Activated naive CD8-positive, alpha-beta T cell treated with anti-CD3 and anti-CD28 coated beads, Interleukin-2, amount 10 ng/mL, durations not matched to agents 7 days and 5 days (primary cell): Measurements from ENCODE around the gene EXOC4. TPM values are rescaled to one million over a fixed set of nuclear protein-coding genes. Genes with fewer than 3 reads are reported as not detected.
"Not testable (repeated sequence)": the region's sequence is repeated elsewhere in the genome, so short reads cannot be mapped to it uniquely, and the experiment has no call there.

ENCODE experiments used
- ATAC-seq: fragments of 150-1000 bp; cut with Tn5 transposase; one replicate; pipeline ENCODE4 v1.10.0; 2021; ENCODE audit warnings: low read depth, moderate library complexity
- POLR2A ChIA-PET: fragments of 350-600 bp; sonication (Branson Sonifier 250); formaldehyde crosslinking; loops from one replicate; lab custom pipeline; 2021; ENCODE audit warnings: antibody characterized with exemption; lab: Charles Lee
- DNase-seq: peaks from one replicate; pipeline ENCODE4 v3.0.0; 2021
- H3K27ac Mint-ChIP-seq: one replicate; pipeline ENCODE4 v1.8.0; 2022; ENCODE audit warnings: mild to moderate bottlenecking, mixed read lengths
- H3K27me3 Mint-ChIP-seq: one replicate; pipeline ENCODE4 v1.8.0; 2022; ENCODE audit warnings: mild to moderate bottlenecking, moderate library complexity, mixed read lengths
- H3K36me3 Mint-ChIP-seq: one replicate; pipeline ENCODE4 v1.8.0; 2021; ENCODE audit warnings: mild to moderate bottlenecking, mixed read lengths
- H3K4me1 Mint-ChIP-seq: one replicate; pipeline ENCODE4 v1.8.0; 2021; ENCODE audit warnings: mixed read lengths
- H3K4me3 Mint-ChIP-seq: one replicate; pipeline ENCODE4 v1.8.0; 2022; ENCODE audit warnings: mild to moderate bottlenecking, moderate library complexity, mixed read lengths
- H3K9me3 Mint-ChIP-seq: one replicate; pipeline ENCODE4 v1.8.0; 2021; ENCODE audit warnings: mixed read lengths
- total RNA-seq, 2 experiments: library from RNA; stranded (reverse); gene quantifications; one replicate each; pipeline ENCODE4 v1.2.3, GENCODE V29; 2021

EXOC4 gene
- total RNA-seq, 2 experiments from 2014 or later, result 73.1 to 73.7 TPM

GRCh38 chr7:133779538-133779937, 526.7 kb downstream of the EXOC4 start:
- POLR2A ChIA-PET, H3K4me1 Mint-ChIP-seq, H3K9me3 Mint-ChIP-seq, H3K27ac Mint-ChIP-seq, ATAC-seq, H3K27me3 Mint-ChIP-seq, H3K4me3 Mint-ChIP-seq, DNase-seq: not testable (repeated sequence)
- H3K36me3 Mint-ChIP-seq, result peaks cover 12% of the 10 kb centered on the region

- Mint-ChIP-seq H3K4me3 (no peak overlapping the region), H3K27me3 (no peaks in the 10 kb centered on the region), H3K27ac (no peak overlapping the region), H3K9me3 (peaks cover 1% of the 10 kb centered on the region), H3K36me3 (peaks cover 12% of the 10 kb centered on the region), H3K4me1 (no peaks in the 10 kb centered on the region)
- DNase-seq, result no peak
- ATAC-seq, result no peak
- POLR2A ChIA-PET, result no interaction called here
These were observed 528.0 kb downstream of the EXOC4 start for GRCh38 chr7:133780912-133781311.

GRCh38 chr7:133781486-133782090, 528.7 kb downstream of the EXOC4 start:
- no peak for ATAC-seq
- Mint-ChIP-seq H3K27ac (no peak overlapping the region), H3K27me3 (no peaks in the 10 kb centered on the region), H3K9me3 (peaks cover 1% of the 10 kb centered on the region), H3K36me3 (peaks cover 12% of the 10 kb centered on the region), H3K4me1 (no peaks in the 10 kb centered on the region), H3K4me3 (no peak overlapping the region)
- POLR2A ChIA-PET, result no interaction called here
- no peak for DNase-seq

GRCh38 chr7:133782470-133782869, 529.6 kb downstream of the EXOC4 start:
- Mint-ChIP-seq H3K4me3 (no peak overlapping the region), H3K4me1 (no peaks in the 10 kb centered on the region), H3K9me3 (peaks cover 1% of the 10 kb centered on the region), H3K27ac (no peak overlapping the region), H3K27me3 (no peaks in the 10 kb centered on the region), H3K36me3 (peaks cover 12% of the 10 kb centered on the region)
- ATAC-seq (no peak), DNase-seq (no peak)
- POLR2A ChIA-PET, result no interaction called here

- H3K36me3 Mint-ChIP-seq, result peaks cover 9% of the 10 kb centered on the region
- DNase-seq (no peak), ATAC-seq (no peak)
- H3K27me3 Mint-ChIP-seq, result no peaks in the 10 kb centered on the region
- H3K4me1 Mint-ChIP-seq, result no peaks in the 10 kb centered on the region
- POLR2A ChIA-PET, result no interaction called here
- no peak overlapping the region for H3K4me3 Mint-ChIP-seq
- H3K27ac Mint-ChIP-seq, result no peak overlapping the region
- H3K9me3 Mint-ChIP-seq, result peaks cover 1% of the 10 kb centered on the region
These were observed 530.4 kb downstream of the EXOC4 start for GRCh38 chr7:133783276-133783675.

- H3K4me3 Mint-ChIP-seq, result no peak overlapping the region
- H3K4me1 Mint-ChIP-seq, result no peaks in the 10 kb centered on the region
- POLR2A ChIA-PET, result no interaction called here
- ATAC-seq (no peak), DNase-seq (no peak)
- no peaks in the 10 kb centered on the region for H3K27me3 Mint-ChIP-seq
- no peak overlapping the region for H3K27ac Mint-ChIP-seq
- H3K36me3 Mint-ChIP-seq, result peaks cover 3% of the 10 kb centered on the region
- peaks cover 4% of the 10 kb centered on the region for H3K9me3 Mint-ChIP-seq
These were observed 531.7 kb downstream of the EXOC4 start for GRCh38 chr7:133784486-133785001.

DNA sequence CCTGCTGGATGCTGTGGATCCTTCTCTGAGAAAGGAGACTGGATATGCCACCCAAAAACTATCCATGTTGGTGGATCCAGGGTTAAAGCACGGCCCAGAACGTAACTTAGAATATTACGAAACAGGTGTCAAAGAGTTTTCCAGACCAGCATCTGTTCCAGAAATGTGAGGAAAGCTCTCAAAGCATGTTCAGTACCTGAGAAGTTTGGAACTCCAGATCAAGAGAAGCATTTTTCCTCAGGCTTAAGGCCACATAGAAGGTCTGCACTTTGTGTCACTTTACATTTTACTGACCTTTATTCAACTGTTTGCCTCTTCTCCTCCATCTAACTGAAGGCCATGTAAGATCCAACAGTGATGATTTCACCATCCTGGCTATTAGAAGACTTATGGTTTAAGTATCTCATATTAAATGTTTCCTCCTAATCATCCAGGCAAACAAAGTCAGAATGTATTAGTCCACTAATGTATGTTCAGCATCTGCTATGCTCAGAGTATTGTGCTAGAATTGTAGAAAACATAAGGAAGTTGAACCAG, 533.6 kb downstream of the EXOC4 start:
- Mint-ChIP-seq H3K4me3 (no peak overlapping the region), H3K27me3 (no peaks in the 10 kb centered on the region), H3K9me3 (peaks cover 3% of the 10 kb centered on the region), H3K36me3 (peaks cover 3% of the 10 kb centered on the region), H3K4me1 (no peaks in the 10 kb centered on the region), H3K27ac (no peak overlapping the region)
- DNase-seq (no peak), ATAC-seq (no peak)
- POLR2A ChIA-PET, result no interaction called here

GRCh38 chr7:133789974-133790373, 537.1 kb downstream of the EXOC4 start:
- no peaks in the 10 kb centered on the region for H3K4me1 Mint-ChIP-seq
- peaks cover 3% of the 10 kb centered on the region for H3K9me3 Mint-ChIP-seq
- H3K27ac Mint-ChIP-seq, result no peak overlapping the region

GRCh38 chr7:133790911-133791310, 538.0 kb downstream of the EXOC4 start:
- Mint-ChIP-seq H3K4me1 (no peaks in the 10 kb centered on the region), H3K27ac (no peak overlapping the region), H3K36me3 (peaks cover 5% of the 10 kb centered on the region), H3K4me3 (no peak overlapping the region), H3K9me3 (peaks cover 3% of the 10 kb centered on the region), H3K27me3 (no peaks in the 10 kb centered on the region)
- POLR2A ChIA-PET, result no interaction called here
- no peak for DNase-seq
- no peak for ATAC-seq

More at GRCh38 chr7:133789974-133790373, 537.1 kb downstream of the EXOC4 start:
- POLR2A ChIA-PET, result no interaction called here
- H3K27me3 Mint-ChIP-seq, result no peaks in the 10 kb centered on the region
- H3K4me3 Mint-ChIP-seq, result no peak overlapping the region
- DNase-seq (no peak), ATAC-seq (no peak)
- peaks cover 5% of the 10 kb centered on the region for H3K36me3 Mint-ChIP-seq

DNA sequence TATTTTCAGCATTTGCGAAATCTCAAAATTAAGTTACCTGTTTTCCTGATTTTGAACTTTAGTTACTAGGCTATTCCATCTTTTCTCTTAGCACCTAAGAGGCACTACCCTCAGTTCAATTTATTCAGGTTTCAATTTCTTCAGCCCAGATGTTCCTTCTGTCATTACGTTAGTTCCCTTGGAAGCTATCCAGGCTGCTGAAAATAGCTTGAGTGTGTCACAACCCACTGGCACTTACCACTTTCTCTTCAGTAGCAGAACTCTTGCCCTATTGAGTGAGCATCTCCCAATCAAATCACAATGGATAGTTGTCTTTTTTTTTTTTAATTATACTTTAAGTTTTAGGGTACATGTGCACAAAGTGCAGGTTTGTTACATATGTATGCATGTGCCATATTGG, 541.6 kb downstream of the EXOC4 start:
- H3K27me3 Mint-ChIP-seq, result no peaks in the 10 kb centered on the region
- POLR2A ChIA-PET, result no interaction called here
- peaks cover 3% of the 10 kb centered on the region for H3K36me3 Mint-ChIP-seq
- no peak for ATAC-seq
- no peaks in the 10 kb centered on the region for H3K9me3 Mint-ChIP-seq
- no peak overlapping the region for H3K4me3 Mint-ChIP-seq
- H3K27ac Mint-ChIP-seq, result no peak overlapping the region
- H3K4me1 Mint-ChIP-seq, result no peaks in the 10 kb centered on the region
- DNase-seq, result no peak

GRCh38 chr7:133795068-133795665, 542.3 kb downstream of the EXOC4 start:
- H3K36me3 Mint-ChIP-seq, result peaks cover 2% of the 10 kb centered on the region
- DNase-seq, result no peak
- H3K4me1 Mint-ChIP-seq, result no peaks in the 10 kb centered on the region
- ATAC-seq, result no peak
- H3K27me3 Mint-ChIP-seq, result no peaks in the 10 kb centered on the region
- H3K4me3 Mint-ChIP-seq, result no peak overlapping the region
- no peaks in the 10 kb centered on the region for H3K9me3 Mint-ChIP-seq
- H3K27ac Mint-ChIP-seq, result no peak overlapping the region
- POLR2A ChIA-PET, result no interaction called here

GRCh38 chr7:133796782-133797745, 544.2 kb downstream of the EXOC4 start:
- H3K4me3 Mint-ChIP-seq, result no peak overlapping the region
- no peak overlapping the region for H3K27ac Mint-ChIP-seq
- H3K4me1 Mint-ChIP-seq, result no peaks in the 10 kb centered on the region
- no peak for DNase-seq
- no peaks in the 10 kb centered on the region for H3K27me3 Mint-ChIP-seq
- no peaks in the 10 kb centered on the region for H3K9me3 Mint-ChIP-seq
- H3K36me3 Mint-ChIP-seq, result peaks cover 2% of the 10 kb centered on the region
- POLR2A ChIA-PET, result no interaction called here
- ATAC-seq, result no peak

GRCh38 chr7:133797818-133798520, 545.1 kb downstream of the EXOC4 start:
- DNase-seq, result no peak
- Mint-ChIP-seq H3K27me3 (no peaks in the 10 kb centered on the region), H3K4me3 (no peak overlapping the region), H3K36me3 (peaks cover 2% of the 10 kb centered on the region), H3K27ac (no peak overlapping the region), H3K4me1 (no peaks in the 10 kb centered on the region), H3K9me3 (no peaks in the 10 kb centered on the region)
- POLR2A ChIA-PET, result no interaction called here
- no peak for ATAC-seq
